ENCODE results near the gene DACT1.

DNA sequence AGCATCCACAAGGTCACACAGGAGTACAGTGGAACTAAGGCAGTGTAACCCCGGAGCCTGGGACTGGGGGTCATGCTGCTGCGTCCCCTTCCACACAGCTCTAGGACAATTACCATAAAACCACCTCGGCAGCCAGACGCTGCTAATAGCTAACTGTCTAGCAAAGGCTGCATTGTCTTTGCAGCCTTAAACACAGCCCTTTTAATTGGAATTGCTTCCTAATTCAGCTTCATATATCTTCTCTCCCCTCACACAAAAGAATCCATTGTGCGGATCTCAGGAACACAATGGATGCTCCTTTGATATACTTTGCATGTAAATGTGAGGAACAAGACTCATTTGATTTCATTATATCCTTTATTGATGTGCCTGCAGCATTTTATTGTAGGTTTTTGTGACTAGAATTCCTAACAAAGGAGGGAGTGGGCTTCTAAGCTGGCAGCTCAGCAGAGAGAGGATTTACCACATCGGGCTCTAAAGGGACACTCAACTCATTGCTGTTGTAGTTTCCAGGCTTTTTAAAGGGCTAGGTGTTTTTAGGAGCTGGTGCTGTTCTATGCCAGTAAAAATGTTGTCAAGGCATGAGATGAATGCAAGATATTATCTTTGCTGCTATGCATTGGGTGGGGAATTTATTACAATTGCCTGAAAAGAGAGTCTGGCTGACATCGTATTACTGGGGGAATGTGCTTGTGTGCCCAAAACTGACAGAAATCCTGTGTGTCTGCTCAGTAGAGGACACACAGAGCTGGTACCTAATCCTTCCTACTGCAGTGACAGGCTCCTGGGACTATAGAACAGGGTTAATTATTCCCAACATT, 30.4 kb upstream of the DACT1 start:
- TF ChIP-seq, protein P1, sequence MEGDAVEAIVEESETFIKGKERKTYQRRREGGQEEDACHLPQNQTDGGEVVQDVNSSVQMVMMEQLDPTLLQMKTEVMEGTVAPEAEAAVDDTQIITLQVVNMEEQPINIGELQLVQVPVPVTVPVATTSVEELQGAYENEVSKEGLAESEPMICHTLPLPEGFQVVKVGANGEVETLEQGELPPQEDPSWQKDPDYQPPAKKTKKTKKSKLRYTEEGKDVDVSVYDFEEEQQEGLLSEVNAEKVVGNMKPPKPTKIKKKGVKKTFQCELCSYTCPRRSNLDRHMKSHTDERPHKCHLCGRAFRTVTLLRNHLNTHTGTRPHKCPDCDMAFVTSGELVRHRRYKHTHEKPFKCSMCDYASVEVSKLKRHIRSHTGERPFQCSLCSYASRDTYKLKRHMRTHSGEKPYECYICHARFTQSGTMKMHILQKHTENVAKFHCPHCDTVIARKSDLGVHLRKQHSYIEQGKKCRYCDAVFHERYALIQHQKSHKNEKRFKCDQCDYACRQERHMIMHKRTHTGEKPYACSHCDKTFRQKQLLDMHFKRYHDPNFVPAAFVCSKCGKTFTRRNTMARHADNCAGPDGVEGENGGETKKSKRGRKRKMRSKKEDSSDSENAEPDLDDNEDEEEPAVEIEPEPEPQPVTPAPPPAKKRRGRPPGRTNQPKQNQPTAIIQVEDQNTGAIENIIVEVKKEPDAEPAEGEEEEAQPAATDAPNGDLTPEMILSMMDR (IDR thresholded peaks at IDR 0.05; ENCODE audit: low read depth, low read length, missing input control) = no peak
- no peak for TF ChIP-seq RAD21 (IDR thresholded peaks at IDR 0.05)
